Measurements from ENCODE around the gene RRAD.

DNA sequence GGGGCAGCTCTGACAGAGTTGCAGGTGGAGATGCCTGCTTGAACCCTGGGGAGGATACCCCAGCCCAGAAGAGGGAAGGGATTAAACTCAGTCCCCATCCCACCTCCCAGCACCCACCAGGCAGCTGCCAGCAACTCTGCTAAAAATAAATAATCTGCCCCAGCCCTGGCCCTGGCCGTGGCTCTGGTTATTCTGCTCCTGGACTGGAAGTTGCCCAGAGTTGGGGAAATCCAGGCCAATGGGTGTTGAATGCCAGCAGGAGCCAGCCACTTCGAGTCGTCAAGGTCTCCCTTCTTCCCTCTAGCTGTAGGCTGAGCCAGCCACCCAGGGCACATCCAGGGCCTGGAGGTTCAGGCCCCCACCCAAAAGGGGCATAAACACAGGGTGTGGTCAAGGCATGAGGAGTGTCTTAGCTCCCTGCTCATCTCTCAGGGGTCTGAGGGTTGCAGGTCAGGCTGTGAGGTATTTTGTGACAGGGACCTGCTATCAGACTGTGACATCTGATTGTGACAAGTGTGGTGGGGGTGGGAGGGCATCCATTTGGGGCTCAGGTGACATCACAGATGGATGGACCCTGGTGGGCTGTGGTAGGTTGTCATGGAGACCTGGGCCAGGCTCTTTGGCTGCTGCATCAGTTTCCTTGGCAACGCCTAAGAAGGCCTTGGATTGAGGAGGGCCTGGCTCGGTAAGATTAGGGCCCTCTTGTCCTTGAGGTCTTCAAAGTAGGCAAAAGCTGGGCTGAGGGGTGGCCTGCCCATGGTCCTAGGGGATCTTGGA lies 1.0 kb upstream of the RRAD start:
- TF ChIP-seq, protein P1, sequence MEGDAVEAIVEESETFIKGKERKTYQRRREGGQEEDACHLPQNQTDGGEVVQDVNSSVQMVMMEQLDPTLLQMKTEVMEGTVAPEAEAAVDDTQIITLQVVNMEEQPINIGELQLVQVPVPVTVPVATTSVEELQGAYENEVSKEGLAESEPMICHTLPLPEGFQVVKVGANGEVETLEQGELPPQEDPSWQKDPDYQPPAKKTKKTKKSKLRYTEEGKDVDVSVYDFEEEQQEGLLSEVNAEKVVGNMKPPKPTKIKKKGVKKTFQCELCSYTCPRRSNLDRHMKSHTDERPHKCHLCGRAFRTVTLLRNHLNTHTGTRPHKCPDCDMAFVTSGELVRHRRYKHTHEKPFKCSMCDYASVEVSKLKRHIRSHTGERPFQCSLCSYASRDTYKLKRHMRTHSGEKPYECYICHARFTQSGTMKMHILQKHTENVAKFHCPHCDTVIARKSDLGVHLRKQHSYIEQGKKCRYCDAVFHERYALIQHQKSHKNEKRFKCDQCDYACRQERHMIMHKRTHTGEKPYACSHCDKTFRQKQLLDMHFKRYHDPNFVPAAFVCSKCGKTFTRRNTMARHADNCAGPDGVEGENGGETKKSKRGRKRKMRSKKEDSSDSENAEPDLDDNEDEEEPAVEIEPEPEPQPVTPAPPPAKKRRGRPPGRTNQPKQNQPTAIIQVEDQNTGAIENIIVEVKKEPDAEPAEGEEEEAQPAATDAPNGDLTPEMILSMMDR (IDR thresholded peaks at IDR 0.05; ENCODE audit: low read depth, low read length, missing input control): no peak
- TF ChIP-seq EGR1 (IDR thresholded peaks at IDR 0.05; ENCODE audit: low read depth in 2 of 2): no peak
- TF ChIP-seq, protein P2, sequence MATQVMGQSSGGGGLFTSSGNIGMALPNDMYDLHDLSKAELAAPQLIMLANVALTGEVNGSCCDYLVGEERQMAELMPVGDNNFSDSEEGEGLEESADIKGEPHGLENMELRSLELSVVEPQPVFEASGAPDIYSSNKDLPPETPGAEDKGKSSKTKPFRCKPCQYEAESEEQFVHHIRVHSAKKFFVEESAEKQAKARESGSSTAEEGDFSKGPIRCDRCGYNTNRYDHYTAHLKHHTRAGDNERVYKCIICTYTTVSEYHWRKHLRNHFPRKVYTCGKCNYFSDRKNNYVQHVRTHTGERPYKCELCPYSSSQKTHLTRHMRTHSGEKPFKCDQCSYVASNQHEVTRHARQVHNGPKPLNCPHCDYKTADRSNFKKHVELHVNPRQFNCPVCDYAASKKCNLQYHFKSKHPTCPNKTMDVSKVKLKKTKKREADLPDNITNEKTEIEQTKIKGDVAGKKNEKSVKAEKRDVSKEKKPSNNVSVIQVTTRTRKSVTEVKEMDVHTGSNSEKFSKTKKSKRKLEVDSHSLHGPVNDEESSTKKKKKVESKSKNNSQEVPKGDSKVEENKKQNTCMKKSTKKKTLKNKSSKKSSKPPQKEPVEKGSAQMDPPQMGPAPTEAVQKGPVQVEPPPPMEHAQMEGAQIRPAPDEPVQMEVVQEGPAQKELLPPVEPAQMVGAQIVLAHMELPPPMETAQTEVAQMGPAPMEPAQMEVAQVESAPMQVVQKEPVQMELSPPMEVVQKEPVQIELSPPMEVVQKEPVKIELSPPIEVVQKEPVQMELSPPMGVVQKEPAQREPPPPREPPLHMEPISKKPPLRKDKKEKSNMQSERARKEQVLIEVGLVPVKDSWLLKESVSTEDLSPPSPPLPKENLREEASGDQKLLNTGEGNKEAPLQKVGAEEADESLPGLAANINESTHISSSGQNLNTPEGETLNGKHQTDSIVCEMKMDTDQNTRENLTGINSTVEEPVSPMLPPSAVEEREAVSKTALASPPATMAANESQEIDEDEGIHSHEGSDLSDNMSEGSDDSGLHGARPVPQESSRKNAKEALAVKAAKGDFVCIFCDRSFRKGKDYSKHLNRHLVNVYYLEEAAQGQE (IDR thresholded peaks at IDR 0.05): no peak
- TF ChIP-seq, protein P3, sequence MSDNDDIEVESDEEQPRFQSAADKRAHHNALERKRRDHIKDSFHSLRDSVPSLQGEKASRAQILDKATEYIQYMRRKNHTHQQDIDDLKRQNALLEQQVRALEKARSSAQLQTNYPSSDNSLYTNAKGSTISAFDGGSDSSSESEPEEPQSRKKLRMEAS (IDR thresholded peaks at IDR 0.05): no peak

All from liver (tissue), 3 donors.